Stomach (tissue), 19 donors: ENCODE results near the gene NATD1. TPM values are rescaled to one million over a fixed set of nuclear protein-coding genes. Genes with fewer than 3 reads are reported as not detected.

Experiments used
- DNase-seq, 2 donors: peaks; one replicate each; pipeline versions ENCODE4 v3.0.0 to v3.0.0-alpha.2; 2013 to 2019
- H3K27ac ChIP-seq, 5 donors: fragments of 200-600 bp in 4 of 5; sonication (generic) in 4 of 5; one replicate each; pipeline ENCODE4 v1.5.1; 2013 to 2019; ENCODE audit warnings: mild to moderate bottlenecking in 1 of 5, moderate library complexity in 1 of 5
- H3K27me3 ChIP-seq, 3 donors: fragments of 200-600 bp; sonication (generic); one replicate each; pipeline ENCODE4 v1.5.1; 2017 to 2019; ENCODE audit warnings: mixed run types in 1 of 3
- H3K36me3 ChIP-seq, 4 donors: fragments of 200-600 bp; sonication (generic); 1 replicate in 3 of 4; 2 replicates in 1 of 4; pipeline ENCODE4 v1.5.1; 2016 to 2019
- H3K4me1 ChIP-seq, 4 donors: fragments of 200-600 bp; sonication (generic); one replicate each; pipeline ENCODE4 v1.5.1; 2016 to 2019
- H3K4me3 ChIP-seq, 4 donors: fragments of 200-600 bp; sonication (generic) in 3 of 4; one replicate each; pipeline ENCODE4 v1.5.1; 2016 to 2019; ENCODE audit warnings: mild to moderate bottlenecking in 1 of 4
- H3K9me3 ChIP-seq, 4 donors: fragments of 200-600 bp; sonication (generic); one replicate each; pipeline ENCODE4 v1.5.1; 2016 to 2019
- CTCF ChIP-seq, 7 experiments: fragments of 450-650 bp in 4 of 7; fragments of 200-600 bp in 3 of 7; sonication (generic) in 3 of 7; IDR thresholded peaks; one replicate each; pipeline ENCODE4 v1.5.1; 2016 to 2019; ENCODE audit warnings: antibody characterized with exemption in 7 of 7, control low read depth in 2 of 7, mild to moderate bottlenecking in 1 of 7
- EP300 ChIP-seq: sonication (generic); formaldehyde crosslinking; IDR thresholded peaks from one replicate; pipeline ENCODE4 v1.6.1; 2017; ENCODE audit warnings: antibody characterized with exemption
- POLR2A ChIP-seq, 4 donors: fragments of 450-650 bp; IDR thresholded peaks; one replicate each; pipeline ENCODE4 v1.6.1; 2016; ENCODE audit warnings: antibody characterized with exemption in 4 of 4, control low read depth in 2 of 4, mild to moderate bottlenecking in 1 of 4, moderate library complexity in 1 of 4
- POLR2AphosphoS5 ChIP-seq, 3 donors: sonication (generic); formaldehyde crosslinking; IDR thresholded peaks; one replicate each; pipeline ENCODE4 v1.6.1; 2016; ENCODE audit warnings: antibody characterized with exemption in 3 of 3
- WGBS, 5 donors: extraction: QIAGEN DNeasy Blood & Tissue Kit in 3 of 5; methylation state at CpG; one replicate each; pipeline versions ENCODE4 v1.1.5 to v1.1.7; 2013 to 2018; 5-methylcytosine and 5-hydroxymethylcytosine counted together
- intact Hi-C: fragments of 100-400 bp; cut with DNase I; formaldehyde crosslinking; loops from one replicate; pipeline ENCODE4 v1.15.1; 2023; ENCODE audit warnings: low total_unique reads
- long read RNA-seq, 10 donors: transcript quantifications; one replicate each; lab custom pipeline, GENCODE V29; 2026
- polyA plus RNA-seq, 3 donors: library from polyadenylated mRNA; stranded (reverse); fragments of 200-250 nt; gene quantifications; one replicate each; pipeline ENCODE4 v1.2.3, GENCODE V29; 2013
- total RNA-seq, 5 donors: library from RNA; depleted of rRNA; stranded (reverse); fragments of >200 nt; gene quantifications; one replicate each; pipeline versions ENCODE4 v1.1.0 to v1.2.3, GENCODE V29; 2014 to 2016
- donor health status: healthy with polysubstance abuse.
- donor health status: Bipolar disorder and iron deficiency.
- donor health status: healthy.

NATD1 gene
- total RNA-seq = 1 to 10 TPM; 2.2 to 9.0 (median 3.8) TPM
- 1 to 10 TPM; 2.2 to 6.7 (median 4.9) TPM for polyA plus RNA-seq
- long read RNA-seq, donor 1, full-length matches to known transcripts = 1 of 1 reads
- long read RNA-seq, donor 1, partial matches to known transcripts = 0 of 1 reads
- long read RNA-seq, donor 1, other reads (novel, unspliced or antisense) = 0 of 1 reads
- long read RNA-seq, donor 2 = 0 reads
- long read RNA-seq, donor 3, full-length matches to known transcripts = 1 of 1 reads
- long read RNA-seq, donor 3, partial matches to known transcripts = 0 of 1 reads
- long read RNA-seq, donor 3, other reads (novel, unspliced or antisense) = 0 of 1 reads
- long read RNA-seq, donor 4 = 0 reads
- long read RNA-seq, donor 5 = 0 reads
- long read RNA-seq, donor 6, full-length matches to known transcripts = 4 of 4 reads
- long read RNA-seq, donor 6, partial matches to known transcripts = 0 of 4 reads
- long read RNA-seq, donor 6, other reads (novel, unspliced or antisense) = 0 of 4 reads
- long read RNA-seq, donor 7 = 0 reads
- long read RNA-seq, donor 8, full-length matches to known transcripts = 2 of 2 reads
- long read RNA-seq, donor 8, partial matches to known transcripts = 0 of 2 reads
- long read RNA-seq, donor 8, other reads (novel, unspliced or antisense) = 0 of 2 reads
- long read RNA-seq, donor 9, full-length matches to known transcripts = 1 of 1 reads
- long read RNA-seq, donor 9, partial matches to known transcripts = 0 of 1 reads
- long read RNA-seq, donor 9, other reads (novel, unspliced or antisense) = 0 of 1 reads
- long read RNA-seq, donor 10, full-length matches to known transcripts = 1 of 1 reads
- long read RNA-seq, donor 10, partial matches to known transcripts = 0 of 1 reads
- long read RNA-seq, donor 10, other reads (novel, unspliced or antisense) = 0 of 1 reads

GRCh38 chr17:21252796-21253645 lies at the start of gene NATD1:
Gene NATD1, minus strand, starts transcription at chr17:21253410. Its CDS starts 146 bp downstream, at chr17:21253264.
- DNase-seq = peak; percentile 91 to 96
- intact Hi-C loops = no loop called here
- peak within 1 kb of the TSS; percentile 70 to 85 (median 72) for H3K4me3 ChIP-seq
- H3K4me1 ChIP-seq = peaks cover 19 to 55% (median 36%) of the 10 kb centered on the region in 4 donors
- TF ChIP-seq CTCF (IDR thresholded peaks at IDR 0.05) (peak in 1 of 7 experiments; percentile 5), EP300 (no peak), POLR2AphosphoS5 (IDR thresholded peaks at IDR 0.05) (peak; percentile 3 to 32 (median 26))
- H3K27me3 ChIP-seq = no peaks in the 10 kb centered on the region
- no peaks in the 10 kb centered on the region for H3K36me3 ChIP-seq
- peak within 1 kb of the TSS; percentile 67 to 85 (median 79) for H3K27ac ChIP-seq
- no peaks in the 10 kb centered on the region for H3K9me3 ChIP-seq
- WGBS, 5 donors = 0 to 1% (median 1%) methylated on average over 22 to 117 of the region's 117 CpGs

- no peak overlapping the region for H3K4me3 ChIP-seq
- TF ChIP-seq POLR2A (IDR thresholded peaks at IDR 0.05) = no peak
- no peak for TF ChIP-seq CTCF (IDR thresholded peaks at IDR 0.05)
- no peak for TF ChIP-seq EP300
- TF ChIP-seq POLR2AphosphoS5 (IDR thresholded peaks at IDR 0.05) = no peak
- peaks cover 80 to 92% (median 86%) of the 10 kb centered on the region in 4 donors for H3K36me3 ChIP-seq
- intact Hi-C loops = no loop called here
- no peak overlapping the region for H3K27ac ChIP-seq
- WGBS, 5 donors = 64 to 73% (median 70%) methylated on average over 19 of the region's 19 CpGs
- H3K4me1 ChIP-seq = peaks cover 0 to 10% (median 5%) of the 10 kb centered on the region in 4 donors
- no peaks in the 10 kb centered on the region for H3K9me3 ChIP-seq
- DNase-seq = peak in 1 of 2 donors; percentile 29
- no peaks in the 10 kb centered on the region for H3K27me3 ChIP-seq
Observed at GRCh38 chr17:21301593-21302550, 48.7 kb upstream of the NATD1 start.

- H3K9me3 ChIP-seq = no peaks in the 10 kb centered on the region
- no peak overlapping the region for H3K27ac ChIP-seq
- 71 to 78% (median 74%) methylated on average over 30 to 31 of the region's 31 CpGs for WGBS, 5 donors
- H3K36me3 ChIP-seq = peaks cover 71 to 83% (median 76%) of the 10 kb centered on the region in 4 donors
- H3K27me3 ChIP-seq = no peaks in the 10 kb centered on the region
- H3K4me1 ChIP-seq = peaks cover 0 to 20% (median 15%) of the 10 kb centered on the region in 4 donors
- no peak overlapping the region for H3K4me3 ChIP-seq
- no peak for TF ChIP-seq EP300
- no peak for TF ChIP-seq POLR2A (IDR thresholded peaks at IDR 0.05)
- no peak for TF ChIP-seq CTCF (IDR thresholded peaks at IDR 0.05)
- TF ChIP-seq POLR2AphosphoS5 (IDR thresholded peaks at IDR 0.05) = no peak
- peak in 1 of 2 donors; percentile 2 for DNase-seq
- intact Hi-C loops = no loop called here
Observed at GRCh38 chr17:21300601-21301571, 47.7 kb upstream of the NATD1 start.
